H9 (cell line): ENCODE measurements around the gene GABBR2. TPM values are rescaled to one million over a fixed set of nuclear protein-coding genes. Genes with fewer than 3 reads are reported as not detected.

Experiments
- DNase-seq: peaks from one replicate; pipeline ENCODE4 v3.0.0-alpha.2; 2017
- H2AFZ ChIP-seq: one replicate; pipeline ENCODE4 v1.6.1; 2013; ENCODE audit warnings: mild to moderate bottlenecking, low read length, control low read depth, moderate library complexity
- H2AK5ac ChIP-seq: 2 replicates; pipeline ENCODE4 v1.6.1; 2013; ENCODE audit warnings: low read length, control low read depth, mixed read lengths; ENCODE audit not compliant: insufficient read length
- H2BK120ac ChIP-seq: one replicate; pipeline ENCODE4 v1.6.1; 2013; ENCODE audit warnings: low read depth, mild to moderate bottlenecking, low read length, control low read depth, inconsistent platforms; ENCODE audit not compliant: poor library complexity, severe bottlenecking
- H2BK12ac ChIP-seq: 2 replicates; pipeline ENCODE4 v1.6.1; 2013; ENCODE audit warnings: low read length, control low read depth, mixed read lengths, low read depth; ENCODE audit not compliant: insufficient read length
- H2BK15ac ChIP-seq: 2 replicates; pipeline ENCODE4 v1.6.1; 2013; ENCODE audit warnings: low read depth, low read length, control low read depth
- H2BK20ac ChIP-seq: one replicate; pipeline ENCODE4 v1.6.1; 2013; ENCODE audit warnings: low read depth, mild to moderate bottlenecking, low read length, control low read depth, inconsistent platforms; ENCODE audit not compliant: poor library complexity, severe bottlenecking
- H2BK5ac ChIP-seq: 2 replicates; pipeline ENCODE4 v1.6.1; 2013; ENCODE audit warnings: low read length, control low read depth, mixed read lengths; ENCODE audit not compliant: insufficient read length
- H3K14ac ChIP-seq: 2 replicates; pipeline ENCODE4 v1.6.1; 2013; ENCODE audit warnings: low read length, control low read depth; ENCODE audit not compliant: insufficient read depth
- H3K18ac ChIP-seq: 2 replicates; pipeline ENCODE4 v1.6.1; 2013; ENCODE audit warnings: low read depth, mild to moderate bottlenecking, mixed read lengths, low read length, control low read depth; ENCODE audit not compliant: insufficient read length
- H3K23ac ChIP-seq: 2 replicates; pipeline ENCODE4 v1.6.1; 2013; ENCODE audit warnings: low read length, control low read depth, mixed read lengths, low read depth; ENCODE audit not compliant: insufficient read length
- H3K23me2 ChIP-seq: 2 replicates; pipeline ENCODE4 v1.6.1; 2013; ENCODE audit warnings: low read depth, mild to moderate bottlenecking, mixed read lengths, low read length, control low read depth; ENCODE audit not compliant: insufficient read length, poor library complexity, severe bottlenecking
- H3K27ac ChIP-seq: 2 replicates; pipeline ENCODE4 v1.5.1; 2013; ENCODE audit warnings: low read length, control low read depth, mixed read lengths, low read depth; ENCODE audit not compliant: insufficient read length
- H3K27me3 ChIP-seq: 2 replicates; pipeline ENCODE4 v1.6.1; 2013; ENCODE audit warnings: low read length, control low read depth, inconsistent platforms; ENCODE audit not compliant: insufficient read depth
- H3K4ac ChIP-seq: 2 replicates; pipeline ENCODE4 v1.6.1; 2013; ENCODE audit warnings: low read depth, mild to moderate bottlenecking, control low read depth, inconsistent platforms, low read length, moderate library complexity
- H3K4me1 ChIP-seq: 2 replicates; pipeline ENCODE4 v1.6.1; 2013; ENCODE audit warnings: low read length, control low read depth, inconsistent platforms; ENCODE audit not compliant: insufficient read depth
- H3K4me2 ChIP-seq: 2 replicates; pipeline ENCODE4 v1.6.1; 2013; ENCODE audit warnings: low read length, control low read depth, mixed read lengths; ENCODE audit not compliant: insufficient read length, insufficient read depth
- H3K56ac ChIP-seq: 2 replicates; pipeline ENCODE4 v1.6.1; 2013; ENCODE audit warnings: low read depth, mild to moderate bottlenecking, mixed read lengths, low read length, control low read depth; ENCODE audit not compliant: insufficient read length
- H3K79me1 ChIP-seq: 2 replicates; pipeline ENCODE4 v1.6.1; 2013; ENCODE audit warnings: low read depth, mild to moderate bottlenecking, moderate library complexity, low read length, control low read depth, inconsistent platforms; ENCODE audit not compliant: insufficient read depth, poor library complexity, severe bottlenecking
- H3K79me2 ChIP-seq: 2 replicates; pipeline ENCODE4 v1.6.1; 2013; ENCODE audit warnings: low read length, control low read depth, inconsistent platforms; ENCODE audit not compliant: insufficient read depth
- H3K9ac ChIP-seq: 2 replicates; pipeline ENCODE4 v1.6.1; 2013; ENCODE audit warnings: low read length, control low read depth, mixed read lengths; ENCODE audit not compliant: insufficient read length; ENCODE audit errors: extremely low read depth
- H3K9me3 ChIP-seq: one replicate; pipeline ENCODE4 v1.6.1; 2013; ENCODE audit warnings: low read depth, low read length, inconsistent platforms; ENCODE audit not compliant: control insufficient read depth
- H3T11ph ChIP-seq: one replicate; pipeline ENCODE4 v1.6.1; 2013; ENCODE audit warnings: mild to moderate bottlenecking, low read length, control low read depth, inconsistent platforms
- H4K20me1 ChIP-seq: one replicate; pipeline ENCODE4 v1.6.1; 2013; ENCODE audit not compliant: control insufficient read depth, insufficient read length, insufficient read depth
- H4K5ac ChIP-seq: 2 replicates; pipeline ENCODE4 v1.6.1; 2013; ENCODE audit warnings: low read depth, mild to moderate bottlenecking, mixed read lengths, low read length, control low read depth; ENCODE audit not compliant: insufficient read length
- H4K8ac ChIP-seq: replicated peaks from 2 replicates; pipeline ENCODE4 v1.6.1; 2013; ENCODE audit warnings: low read length, control low read depth, mixed read lengths, low read depth; ENCODE audit not compliant: insufficient read length
- H4K91ac ChIP-seq: 2 replicates; pipeline ENCODE4 v1.6.1; 2013; ENCODE audit warnings: low read depth, mild to moderate bottlenecking, moderate library complexity, mixed read lengths, low read length, control low read depth; ENCODE audit not compliant: insufficient read length
- H3K27ac Mint-ChIP-seq, 3 experiments: 2 replicates in 2 of 3; 3 replicates in 1 of 3; pipeline ENCODE4 v1.8.0; 2020 to 2021; ENCODE audit warnings: mixed read lengths in 3 of 3, mild to moderate bottlenecking in 1 of 3, moderate library complexity in 1 of 3
- H3K27me3 Mint-ChIP-seq: 2 replicates; pipeline ENCODE4 v1.8.0; 2021; ENCODE audit warnings: low read depth, mild to moderate bottlenecking, moderate library complexity, mixed read lengths
- H3K36me3 Mint-ChIP-seq, 3 experiments: 2 replicates in 2 of 3; 3 replicates in 1 of 3; pipeline ENCODE4 v1.8.0; 2020 to 2021; ENCODE audit warnings: low read depth in 3 of 3, mixed read lengths in 3 of 3; ENCODE audit not compliant: insufficient read depth in 1 of 3
- H3K4me1 Mint-ChIP-seq, 2 experiments: 2 replicates each; pipeline ENCODE4 v1.8.0; 2020; ENCODE audit warnings: mixed read lengths in 2 of 2
- H3K4me3 Mint-ChIP-seq, 2 experiments: 2 replicates in 1 of 2; 3 replicates in 1 of 2; pipeline ENCODE4 v1.8.0; 2020 to 2021; ENCODE audit warnings: mild to moderate bottlenecking in 2 of 2, mixed read lengths in 2 of 2, moderate library complexity in 1 of 2
- H3K9me3 Mint-ChIP-seq, 2 experiments: 2 replicates in 1 of 2; 3 replicates in 1 of 2; pipeline ENCODE4 v1.8.0; 2020; ENCODE audit warnings: mild to moderate bottlenecking in 2 of 2, mixed read lengths in 2 of 2, moderate library complexity in 1 of 2
- WGBS: extraction: QIAGEN DNeasy Blood & Tissue Kit; methylation state at CpG from one replicate; pipeline ENCODE4 v1.1.7; 2013; ENCODE audit warnings: missing lambda C conversion rate, low lambda C conversion rate, mixed read lengths; ENCODE audit not compliant: insufficient read length; ENCODE audit errors: extremely low coverage; 5-methylcytosine and 5-hydroxymethylcytosine counted together
- total RNA-seq: library from RNA; stranded (reverse); gene quantifications from 2 replicates; pipeline ENCODE4 v1.2.1, GENCODE V29; 2021
- TF ChIP-seq, protein P1 (sequence below): fragments of 200-600 bp; sonication (generic); conservative IDR thresholded peaks from 3 replicates; pipeline ENCODE4 v1.8.0; 2021; ENCODE audit warnings: antibody characterized with exemption, mild to moderate bottlenecking

GABBR2 gene
- total RNA-seq, 1 experiment from 2014 or later: 0.66 TPM

DNA sequence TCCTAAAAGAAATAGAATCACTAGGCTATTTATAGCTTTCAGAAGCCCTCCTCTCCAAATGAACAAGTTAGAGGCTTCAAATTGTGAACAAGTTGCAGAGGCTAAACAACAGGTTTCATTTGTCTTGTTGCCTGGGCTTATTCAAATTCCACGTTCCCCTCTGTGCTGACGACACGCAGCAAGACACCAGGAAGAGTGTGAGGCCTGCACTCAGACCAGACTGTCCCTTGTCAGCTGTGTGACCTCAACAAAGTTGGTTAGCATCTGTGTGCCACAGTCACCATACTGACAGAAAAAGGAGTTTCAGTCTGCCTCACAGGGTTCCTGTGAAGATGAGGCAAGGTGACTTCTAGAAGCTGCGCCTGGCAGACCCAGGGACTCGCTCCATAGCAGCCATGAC lies 22.1 kb upstream of the GABBR2 start:
- peaks cover 25% of the 10 kb centered on the region for H3K27me3 Mint-ChIP-seq
- Histone ChIP-seq H2AK5ac (no peak overlapping the region), H3K9ac (no peak overlapping the region), H3K23me2 (no peaks in the 10 kb centered on the region), H2BK5ac (no peak overlapping the region), H3T11ph (no peak overlapping the region), H3K56ac (no peak overlapping the region), H2BK12ac (no peak overlapping the region), H3K18ac (no peak overlapping the region), H3K4me2 (no peak overlapping the region), H3K4me1 (no peaks in the 10 kb centered on the region), H4K20me1 (no peaks in the 10 kb centered on the region), H3K23ac (no peak overlapping the region), H3K9me3 (no peaks in the 10 kb centered on the region), H2BK15ac (no peak overlapping the region), H2BK20ac (no peak overlapping the region), H4K5ac (no peak overlapping the region), H3K4ac (no peak overlapping the region), H2AFZ (no peak overlapping the region), H3K27me3 (no peaks in the 10 kb centered on the region), H4K91ac (no peak overlapping the region), H3K14ac (no peak overlapping the region), H3K27ac (no peak overlapping the region), H2BK120ac (no peak overlapping the region), H4K8ac (no peak overlapping the region), H3K79me1 (no peaks in the 10 kb centered on the region), H3K79me2 (no peaks in the 10 kb centered on the region)
- no peaks in the 10 kb centered on the region for H3K9me3 Mint-ChIP-seq
- H3K4me3 Mint-ChIP-seq: no peak overlapping the region
- TF ChIP-seq, protein P1, sequence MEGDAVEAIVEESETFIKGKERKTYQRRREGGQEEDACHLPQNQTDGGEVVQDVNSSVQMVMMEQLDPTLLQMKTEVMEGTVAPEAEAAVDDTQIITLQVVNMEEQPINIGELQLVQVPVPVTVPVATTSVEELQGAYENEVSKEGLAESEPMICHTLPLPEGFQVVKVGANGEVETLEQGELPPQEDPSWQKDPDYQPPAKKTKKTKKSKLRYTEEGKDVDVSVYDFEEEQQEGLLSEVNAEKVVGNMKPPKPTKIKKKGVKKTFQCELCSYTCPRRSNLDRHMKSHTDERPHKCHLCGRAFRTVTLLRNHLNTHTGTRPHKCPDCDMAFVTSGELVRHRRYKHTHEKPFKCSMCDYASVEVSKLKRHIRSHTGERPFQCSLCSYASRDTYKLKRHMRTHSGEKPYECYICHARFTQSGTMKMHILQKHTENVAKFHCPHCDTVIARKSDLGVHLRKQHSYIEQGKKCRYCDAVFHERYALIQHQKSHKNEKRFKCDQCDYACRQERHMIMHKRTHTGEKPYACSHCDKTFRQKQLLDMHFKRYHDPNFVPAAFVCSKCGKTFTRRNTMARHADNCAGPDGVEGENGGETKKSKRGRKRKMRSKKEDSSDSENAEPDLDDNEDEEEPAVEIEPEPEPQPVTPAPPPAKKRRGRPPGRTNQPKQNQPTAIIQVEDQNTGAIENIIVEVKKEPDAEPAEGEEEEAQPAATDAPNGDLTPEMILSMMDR: no peak
- peaks cover 8 to 10% of the 10 kb centered on the region in 2 experiments; a peak in 3 of 4 replicates for H3K4me1 Mint-ChIP-seq
- DNase-seq: no peak
- WGBS: no CpG with 5 or more reads among the region's 5 CpGs
- H3K36me3 Mint-ChIP-seq: peaks cover 6 to 24% (median 24%) of the 10 kb centered on the region in 3 experiments; a peak in 6 of 7 replicates
- H3K27ac Mint-ChIP-seq: peak overlapping the region in 1 of 3 experiments; percentile 60; a peak in 1 of 7 replicates
